HG02798 (cell line): ENCODE measurements around the gene EHMT1.

Source experiments
- ATAC-seq: cut with Tn5 transposase; IDR thresholded peaks from one replicate; pipeline ENCODE4 v1.9.1; 2021; ENCODE audit warnings: mild to moderate bottlenecking; ENCODE audit not compliant: unreplicated experiment, poor library complexity

Gene EHMT1

DNA sequence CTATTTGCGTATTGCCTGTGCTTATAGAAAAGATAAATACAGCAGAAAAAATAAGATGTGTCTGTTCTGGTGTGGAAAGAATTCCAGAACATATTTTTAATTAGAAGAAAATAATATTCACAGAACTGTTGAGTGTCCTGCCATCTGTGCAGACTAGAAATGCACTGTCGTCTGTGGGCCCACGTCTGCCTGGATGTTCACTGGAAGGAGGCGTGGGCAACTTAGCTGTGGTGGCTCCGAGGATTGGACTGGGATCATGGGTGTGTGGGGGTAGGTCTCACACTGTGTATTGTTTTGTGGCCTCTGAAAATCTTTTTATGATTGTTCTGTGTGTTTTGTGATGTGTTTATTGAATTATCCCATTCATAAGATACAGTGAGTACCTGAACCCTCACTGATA is 132.8 kb downstream of the EHMT1 start:
- no peak for ATAC-seq

DNA sequence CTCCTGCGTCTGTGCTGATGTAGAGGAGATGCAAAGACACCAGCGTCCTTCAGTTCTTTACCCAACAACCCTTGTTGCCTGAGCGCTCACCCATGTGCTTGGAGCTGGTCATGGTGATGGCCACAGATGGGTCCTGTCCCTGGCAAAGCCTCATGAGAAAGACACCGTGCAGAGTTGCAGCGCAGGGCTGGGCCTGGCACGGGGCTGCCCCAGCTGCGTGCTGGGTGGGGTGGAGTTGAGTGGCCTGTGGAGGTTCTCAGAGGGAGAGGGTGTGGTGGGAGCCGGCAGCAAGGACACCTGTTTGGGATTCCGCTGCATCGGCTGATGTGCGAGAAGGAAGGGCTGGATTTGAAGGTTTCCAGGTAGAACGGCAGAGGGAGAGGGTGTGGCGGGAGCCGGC is 133.6 kb downstream of the EHMT1 start:
- no peak for ATAC-seq

DNA sequence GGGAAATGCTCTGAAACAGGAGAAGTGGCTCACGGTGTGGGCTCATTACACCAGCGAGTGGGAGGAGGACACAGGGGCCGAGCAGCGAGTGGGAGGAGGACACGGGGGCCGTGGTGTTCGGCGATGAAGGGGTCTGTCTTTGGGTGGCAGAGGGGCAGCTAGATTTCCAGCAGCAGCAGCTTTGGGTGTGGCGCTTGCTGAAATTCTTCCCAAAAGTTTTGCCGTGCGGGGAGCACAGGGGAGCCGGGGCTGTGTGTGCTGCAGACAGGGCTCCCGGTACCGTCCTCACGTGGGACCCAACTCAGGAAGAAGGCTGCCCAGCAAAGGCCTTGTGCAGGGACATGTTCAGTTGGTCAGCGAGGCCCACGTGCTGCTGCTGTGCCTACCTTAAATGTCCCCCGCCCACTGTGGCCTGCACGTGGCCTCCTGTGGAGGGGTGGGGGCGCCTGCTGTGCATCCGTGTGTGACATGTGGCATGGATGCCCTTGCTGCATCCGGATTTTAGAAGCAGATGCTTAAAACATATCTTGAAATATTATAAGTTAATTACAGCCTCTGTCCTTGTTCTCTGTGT is 134.5 kb downstream of the EHMT1 start:
- ATAC-seq: no peak

DNA sequence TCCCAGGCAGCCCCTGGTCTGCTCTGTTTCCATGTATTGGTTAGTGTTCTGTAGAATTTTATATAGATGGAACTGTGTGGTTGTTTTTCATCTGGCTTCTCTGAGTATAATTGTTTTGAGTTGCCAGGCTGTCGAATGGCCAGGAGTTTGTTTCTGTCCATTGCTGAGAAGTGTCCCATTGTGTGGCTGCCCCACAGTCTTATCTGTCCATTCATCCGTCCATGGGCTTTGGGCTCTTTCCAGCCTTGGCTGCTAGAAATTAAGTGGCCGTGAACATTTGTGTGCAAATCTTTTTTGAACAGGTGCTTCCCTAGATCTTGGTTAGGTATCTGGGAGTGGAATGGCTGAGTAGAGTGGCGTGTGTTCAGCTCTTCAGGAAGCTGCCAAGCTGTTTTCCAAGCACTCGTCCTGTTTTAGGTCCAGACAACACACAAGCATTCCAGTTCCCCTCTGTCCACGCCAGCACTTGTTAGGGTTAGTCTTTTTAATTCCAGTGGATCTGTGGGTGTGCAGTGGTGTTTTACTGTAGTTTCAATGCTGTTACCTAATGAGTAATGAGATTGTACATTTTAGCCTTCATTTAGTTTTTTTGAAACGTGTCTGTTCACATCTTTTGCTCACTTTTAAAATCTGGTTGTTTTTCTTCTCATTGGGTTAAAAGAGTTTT is 136.6 kb downstream of the EHMT1 start:
- no peak for ATAC-seq

DNA sequence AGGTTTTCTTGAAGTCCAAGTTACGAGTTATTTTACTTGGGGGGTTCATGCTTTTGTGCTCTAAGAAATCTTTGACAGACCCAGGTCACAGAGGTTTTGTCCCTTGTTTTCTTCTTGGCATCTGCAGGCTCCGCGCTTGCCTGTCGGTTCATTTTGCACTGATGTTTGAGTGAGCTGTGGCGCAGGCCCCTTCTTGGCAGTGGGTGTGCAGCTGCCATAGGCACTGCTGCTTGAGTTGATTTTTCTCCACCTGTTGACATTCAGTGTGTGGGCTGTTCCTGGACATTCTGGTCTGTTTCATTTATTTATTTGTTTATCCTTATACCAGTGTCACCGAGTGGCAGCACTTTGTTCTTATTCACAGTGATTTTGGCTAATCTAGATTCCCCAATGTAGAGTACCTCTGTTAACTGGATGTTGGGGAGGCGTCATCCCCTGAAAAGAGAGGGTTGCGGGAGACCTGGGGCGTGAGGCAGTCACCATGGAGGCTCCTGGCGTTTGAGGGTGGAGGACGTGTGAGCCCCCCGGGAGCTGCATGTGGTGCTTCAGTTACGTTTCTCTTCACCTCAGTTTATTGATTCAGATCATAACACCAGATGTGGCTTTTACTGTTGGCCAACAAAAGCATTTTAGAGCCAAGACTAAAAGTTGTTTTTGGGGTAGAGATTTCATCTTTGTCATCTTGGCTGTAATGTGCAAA is 137.4 kb downstream of the EHMT1 start:
- no peak for ATAC-seq

DNA sequence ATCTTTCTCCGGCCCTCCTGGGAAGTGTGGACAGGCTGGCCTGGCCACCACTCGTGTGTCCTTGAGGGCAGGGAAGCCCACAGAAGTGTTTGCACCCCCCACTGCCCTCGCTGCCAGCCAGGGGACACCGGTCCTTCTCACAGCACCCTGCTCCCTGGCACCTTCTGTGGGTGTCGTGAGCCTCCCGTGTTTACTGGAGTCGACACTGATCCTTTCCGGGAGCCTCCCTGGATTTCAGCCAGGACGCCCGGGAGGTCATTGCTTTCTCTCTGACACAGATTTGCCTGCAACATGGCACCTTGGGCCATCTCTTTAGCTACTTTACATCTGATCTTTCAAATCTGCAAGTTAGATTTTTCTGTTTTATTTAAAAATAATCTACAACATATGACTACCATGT is 138.3 kb downstream of the EHMT1 start:
- ATAC-seq: no peak

DNA sequence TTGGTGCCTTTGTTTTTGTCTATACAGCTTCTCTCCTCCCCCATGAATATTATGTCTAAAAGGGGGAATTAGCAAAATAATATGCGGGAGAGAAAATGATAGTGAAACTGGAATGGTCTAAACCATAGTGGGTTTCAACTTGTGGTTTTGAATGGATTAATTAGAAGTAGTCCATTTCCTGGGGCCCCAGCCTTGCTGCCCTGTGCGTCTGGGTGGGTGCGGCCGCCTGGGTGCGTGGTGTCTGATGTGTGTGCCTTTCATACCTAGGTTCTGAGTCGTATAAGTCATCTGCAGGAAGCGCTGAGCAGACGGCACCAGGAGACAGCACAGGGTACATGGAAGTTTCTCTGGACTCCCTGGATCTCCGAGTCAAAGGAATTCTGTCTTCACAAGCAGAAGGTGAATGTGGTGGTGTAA is 138.8 kb downstream of the EHMT1 start:
- peak; percentile 31 for ATAC-seq

DNA sequence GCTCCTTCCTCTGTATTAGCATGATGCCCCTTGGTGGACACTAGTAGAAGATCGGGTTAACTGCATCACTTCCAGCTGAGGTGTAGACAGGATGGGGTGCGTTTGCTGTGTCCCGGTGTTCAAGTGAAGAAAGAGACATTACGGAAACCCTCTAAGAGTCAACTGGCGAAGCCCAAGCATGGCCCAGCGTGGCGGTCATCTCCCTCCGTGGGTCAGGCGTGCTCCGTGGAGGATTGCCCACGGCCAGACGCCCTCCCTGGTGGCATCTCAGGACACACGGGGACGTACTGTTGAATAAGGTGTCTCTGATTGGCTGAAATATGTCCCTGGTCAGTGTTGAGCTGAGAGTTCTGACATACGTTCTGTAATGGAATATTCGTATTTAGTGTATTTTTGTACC is 139.3 kb downstream of the EHMT1 start:
- no peak for ATAC-seq

DNA sequence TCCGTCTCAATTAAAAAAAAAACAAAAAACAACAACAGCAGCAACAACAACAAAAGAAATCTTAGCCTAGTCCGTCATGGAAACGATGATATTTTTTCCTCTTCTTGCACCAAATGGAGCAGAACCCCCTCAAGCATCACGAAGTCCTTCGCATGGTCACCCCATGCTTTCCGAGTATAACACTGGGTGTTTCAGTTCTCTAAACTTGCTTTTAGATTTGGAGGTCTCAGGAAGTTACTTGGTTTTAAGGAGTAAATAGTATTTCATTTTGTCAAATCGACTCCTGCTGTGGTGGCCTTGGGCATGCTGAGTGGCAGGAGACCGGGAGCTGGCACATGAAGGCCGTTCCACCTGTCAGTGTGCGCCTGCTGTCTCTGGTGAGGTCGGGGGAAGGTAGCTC is 140.3 kb downstream of the EHMT1 start:
- no peak for ATAC-seq

DNA sequence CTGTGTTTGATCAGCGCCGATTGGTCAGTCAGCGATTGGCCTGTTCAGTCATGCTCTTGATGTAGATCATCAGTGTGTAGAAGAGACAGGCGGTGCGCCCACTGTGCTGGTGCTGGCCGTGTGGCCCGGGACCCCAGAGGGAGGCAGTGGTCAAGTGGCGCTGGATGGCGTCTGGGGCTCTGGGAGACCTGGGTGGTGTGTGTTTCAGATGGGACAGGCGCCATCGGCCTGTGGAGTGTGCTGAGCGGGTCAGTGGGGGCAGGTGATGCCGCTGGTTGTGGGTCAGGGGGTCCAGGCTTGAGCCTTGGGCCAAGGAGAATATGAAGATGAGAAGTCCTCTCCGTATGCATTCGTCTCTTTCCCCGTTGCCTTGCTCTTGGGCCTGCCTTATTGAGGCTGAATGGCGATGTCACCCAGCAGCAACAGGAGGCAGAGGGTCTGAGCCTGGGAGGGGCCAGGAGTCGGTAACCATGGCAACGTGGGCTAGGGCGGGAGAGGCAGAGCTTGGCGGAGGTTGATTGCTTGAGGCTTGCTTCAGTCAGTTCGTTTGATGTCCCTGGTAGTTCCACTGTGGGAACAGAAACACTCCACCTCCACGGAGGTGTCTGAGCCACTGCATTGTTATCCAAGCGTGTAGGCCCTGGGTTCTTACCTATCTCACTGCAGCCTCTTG is 141.0 kb downstream of the EHMT1 start:
- ATAC-seq: no peak

DNA sequence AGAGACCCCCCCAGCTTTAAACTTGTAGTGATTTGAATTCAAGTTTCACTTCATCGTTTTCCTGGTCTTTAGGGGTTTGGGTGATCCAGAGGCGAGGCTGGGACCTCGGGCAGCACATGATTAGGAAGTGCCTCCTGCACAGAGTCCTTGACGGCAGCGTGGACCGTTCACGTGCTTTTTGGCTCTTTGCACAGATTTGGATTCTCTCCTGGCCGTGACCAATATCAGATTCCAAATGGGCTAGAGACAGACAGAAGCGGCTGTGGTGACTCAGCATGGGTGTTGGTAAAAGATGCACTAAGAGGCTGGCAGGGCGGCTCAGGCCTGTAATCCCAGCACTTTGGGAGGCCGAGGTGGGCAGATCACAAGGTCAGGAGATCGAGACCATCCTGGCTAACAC is 141.6 kb downstream of the EHMT1 start:
- ATAC-seq: no peak

DNA sequence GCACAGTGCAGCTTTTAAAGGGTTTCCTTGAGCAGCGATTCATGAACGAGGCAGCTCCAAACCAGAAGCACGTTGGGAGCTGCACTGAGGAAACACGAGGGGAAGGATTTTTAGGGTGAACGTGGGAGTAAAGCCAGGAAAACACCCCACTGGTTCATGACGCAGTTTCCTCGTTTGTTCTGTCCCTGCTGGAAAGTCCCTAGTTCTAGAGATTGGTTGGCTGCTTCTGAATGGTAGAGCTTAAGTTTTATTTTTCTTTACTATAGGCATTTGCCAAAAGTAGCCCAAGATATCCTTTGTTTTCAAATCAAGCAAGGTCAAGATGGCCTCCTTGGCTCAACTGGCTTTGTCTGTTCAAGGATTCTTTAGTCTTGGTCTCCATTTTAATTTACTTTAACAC is 142.2 kb downstream of the EHMT1 start:
- ATAC-seq: no peak

DNA sequence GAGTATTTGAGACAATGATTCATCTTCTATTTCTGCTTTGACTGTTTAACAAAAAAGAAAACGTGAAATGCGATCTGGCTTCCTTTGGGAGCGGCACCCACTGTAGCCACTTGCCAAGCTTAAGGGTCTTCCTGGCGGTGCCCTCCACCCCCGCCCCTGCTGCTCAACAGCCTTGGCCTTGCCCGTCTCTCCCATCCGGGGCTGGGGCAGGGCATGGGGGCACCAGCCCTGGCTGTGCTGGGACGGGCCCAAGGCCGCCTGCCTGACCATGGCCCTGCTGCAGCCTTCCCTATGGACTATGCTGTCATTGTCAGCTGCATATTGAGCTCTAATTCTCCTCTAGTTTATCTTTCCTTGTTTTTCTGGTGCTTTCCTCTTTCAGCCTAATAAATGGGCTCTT is 143.0 kb downstream of the EHMT1 start:
- ATAC-seq: no peak

DNA sequence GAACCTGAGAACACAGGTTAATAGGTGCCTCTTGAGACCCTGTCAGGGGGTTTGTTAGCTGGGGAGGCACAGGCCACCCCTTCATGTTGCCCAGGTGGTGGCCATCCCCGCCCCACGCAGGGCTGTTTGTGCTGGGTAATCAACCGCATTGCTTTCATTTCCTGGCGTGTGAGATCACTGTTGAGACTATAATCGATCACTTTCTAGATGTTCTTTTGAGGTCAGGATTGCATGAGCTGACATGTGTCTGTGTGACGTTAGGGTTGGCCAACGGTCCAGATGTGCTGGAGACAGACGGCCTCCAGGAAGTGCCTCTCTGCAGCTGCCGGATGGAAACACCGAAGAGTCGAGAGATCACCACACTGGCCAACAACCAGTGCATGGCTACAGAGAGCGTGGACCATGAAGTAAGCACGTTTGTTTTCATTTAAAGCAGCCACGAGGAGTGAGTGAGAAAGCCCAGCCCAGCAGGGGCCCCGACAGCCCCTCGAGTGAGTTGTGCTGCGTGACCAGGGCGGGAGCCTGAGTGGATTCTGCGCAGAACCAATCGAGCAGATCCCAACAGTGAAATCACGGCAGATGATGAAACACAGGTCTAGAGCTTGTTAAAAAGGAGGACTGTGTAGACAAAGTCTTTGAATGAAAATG is 143.7 kb downstream of the EHMT1 start:
- peak; percentile 78 for ATAC-seq

DNA sequence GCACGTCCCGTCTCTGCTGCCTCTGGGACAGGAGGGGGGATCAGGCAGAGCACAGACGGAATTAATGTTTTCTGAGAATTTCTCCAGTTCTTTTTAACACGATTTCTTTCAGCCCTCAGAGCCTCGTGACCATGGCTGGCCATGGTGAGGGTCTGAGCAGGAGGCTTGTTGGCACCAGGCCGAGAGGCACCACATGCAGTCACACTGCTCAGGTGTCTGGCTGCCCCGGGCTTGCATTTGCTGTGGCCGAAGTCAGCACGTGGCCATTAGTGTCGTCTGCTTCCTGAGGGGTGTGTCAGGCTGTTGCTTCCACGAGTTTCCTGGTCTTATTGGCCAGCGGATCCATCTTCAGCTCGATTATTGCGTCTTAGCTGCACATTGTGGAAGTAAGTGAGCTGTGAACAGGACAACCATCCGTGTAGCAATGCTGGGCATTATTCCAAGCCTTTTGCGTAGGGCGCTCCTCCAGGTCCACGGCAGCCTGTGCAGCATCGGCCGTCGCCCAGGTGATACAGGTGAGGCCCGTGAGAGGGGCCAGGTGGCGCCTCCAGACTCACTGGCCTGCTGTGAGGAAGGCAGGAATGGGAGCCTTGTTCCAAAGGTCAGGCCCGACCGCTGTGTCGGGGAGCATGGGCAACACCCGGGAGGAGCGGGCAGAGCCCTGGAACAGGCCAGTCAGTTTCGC is 144.6 kb downstream of the EHMT1 start:
- no peak for ATAC-seq

DNA sequence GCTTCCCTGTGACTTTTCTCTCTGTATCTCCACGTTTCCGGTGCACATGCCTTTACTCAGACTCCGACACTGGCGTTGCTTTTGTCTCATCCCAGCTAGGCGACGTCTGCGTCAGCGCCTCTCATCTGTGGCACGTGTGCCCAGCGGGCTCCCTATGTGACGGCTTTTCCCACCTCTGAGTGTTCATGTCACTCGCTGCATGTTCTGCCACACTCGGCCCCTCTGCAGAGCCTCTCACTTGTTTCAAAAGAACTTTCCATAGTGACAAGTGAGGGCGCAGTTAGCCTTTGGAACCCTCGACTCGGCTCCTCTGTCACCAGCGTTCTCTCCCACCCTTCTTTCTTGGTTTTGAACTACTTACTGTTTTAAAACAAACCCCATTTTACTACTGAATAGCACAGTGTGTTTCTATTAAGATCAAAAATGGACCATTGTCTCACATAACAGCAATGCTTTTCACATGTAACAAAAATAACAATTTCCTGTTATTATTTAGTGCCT is 145.4 kb downstream of the EHMT1 start:
- ATAC-seq: no peak

DNA sequence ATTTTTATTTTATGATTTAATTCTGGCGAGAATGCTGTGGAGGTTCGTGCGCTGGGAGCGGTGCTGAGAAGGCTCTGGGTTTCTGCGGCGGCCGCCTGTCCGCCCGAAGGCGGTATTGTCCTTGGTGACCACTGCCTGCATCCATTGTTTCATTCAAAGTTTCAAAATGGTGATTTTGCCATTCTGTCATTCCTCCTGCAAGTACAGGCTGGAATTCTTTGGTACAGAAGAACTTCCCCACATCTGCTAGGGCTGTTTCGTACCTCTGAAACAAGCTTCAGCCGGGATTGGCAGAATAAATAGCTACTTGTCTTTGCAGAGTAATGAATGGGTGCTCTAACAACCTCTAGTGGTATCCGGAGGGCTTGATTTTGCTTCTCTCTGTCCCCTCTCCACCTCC is 146.2 kb downstream of the EHMT1 start:
- ATAC-seq: no peak

DNA sequence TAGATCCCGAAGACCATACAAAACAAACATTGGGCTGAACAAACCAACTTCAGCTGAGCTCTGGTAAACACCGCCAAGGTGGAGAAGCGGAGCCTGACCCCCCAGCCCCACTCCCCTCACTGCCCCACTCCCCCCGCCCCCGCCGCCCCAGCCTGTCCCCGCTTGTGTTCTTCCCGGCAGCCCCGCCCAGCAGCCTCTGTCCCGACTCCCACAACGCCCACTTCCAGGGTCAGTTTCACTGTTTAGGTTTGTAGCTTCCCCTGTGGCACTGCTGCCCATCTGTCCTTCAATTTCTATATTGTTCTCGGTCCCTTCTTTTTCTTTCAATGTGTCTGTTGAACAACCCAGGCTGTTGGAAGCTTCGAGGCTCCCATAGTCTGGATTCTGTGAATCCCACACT is 146.7 kb downstream of the EHMT1 start:
- ATAC-seq: no peak

DNA sequence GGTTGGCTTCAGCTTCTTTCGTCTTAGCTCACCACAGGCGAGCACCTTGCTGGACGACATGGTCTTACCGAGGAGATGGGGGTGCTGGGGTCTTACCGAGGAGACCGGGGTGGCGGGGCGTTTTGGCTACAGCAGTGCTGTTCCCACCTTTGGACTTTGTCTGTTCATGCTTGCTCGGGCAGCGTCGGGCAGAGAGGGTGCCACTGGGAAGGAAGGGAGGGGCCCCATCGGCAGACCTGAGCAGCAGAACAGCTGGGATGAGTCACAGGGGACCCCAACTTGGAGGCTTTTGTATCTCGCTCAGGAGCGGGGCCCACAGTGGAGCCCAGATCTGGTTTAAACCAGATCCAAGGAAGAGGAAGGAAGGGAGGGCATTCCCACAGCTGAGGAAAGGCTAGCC is 152.8 kb downstream of the EHMT1 start:
- ATAC-seq: no peak

DNA sequence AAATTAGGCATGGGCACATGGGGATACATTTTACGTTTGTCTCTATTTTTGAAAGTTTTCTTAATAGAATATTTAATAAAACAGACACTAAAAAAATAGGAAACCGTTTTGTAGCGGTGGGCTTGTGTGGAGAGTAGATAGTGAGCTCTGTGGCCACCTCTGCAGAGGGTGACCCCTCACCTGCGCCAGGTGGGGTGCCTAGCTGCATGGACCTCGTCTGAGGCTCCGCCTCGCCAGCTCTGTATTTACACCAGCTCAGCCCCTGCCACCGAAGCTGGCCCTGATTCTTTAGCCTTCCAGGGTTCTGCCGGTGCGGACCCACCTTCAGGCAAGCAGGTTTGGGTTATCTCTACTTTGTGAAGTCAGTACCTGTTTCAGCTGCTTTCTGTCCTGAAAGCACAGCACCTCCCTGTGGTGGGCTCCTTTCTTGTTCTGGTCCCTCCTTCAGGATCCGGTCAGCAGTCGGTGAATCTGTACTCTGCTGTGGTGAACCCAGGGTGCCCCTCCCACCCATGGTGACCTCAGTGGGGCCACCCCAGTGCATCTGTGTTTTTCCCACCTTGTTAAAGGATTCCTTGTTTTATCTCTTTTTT is 153.6 kb downstream of the EHMT1 start:
- ATAC-seq: no peak
